GM08714 (cell line): Measurements from ENCODE around the gene DIPK1B.
"Not testable (repeated sequence)": the region's sequence is repeated elsewhere in the genome, so short reads cannot be mapped to it uniquely, and the experiment has no call there.

Experiments
- H3K4me3 ChIP-seq: fragments of 200-500 bp; sonication (Bioruptor generic); 2 replicates; pipeline ENCODE4 v1.5.1; 2014; ENCODE audit warnings: mild to moderate bottlenecking, low read length, inconsistent platforms
- ZNF274 ChIP-seq: IDR thresholded peaks from 2 replicates; pipeline ENCODE4 v1.6.1; 2012; ENCODE audit warnings: mild to moderate bottlenecking, low read depth, low read length

The DIPK1B gene

GRCh38 chr9:136746155-136746490 is 33.8 kb downstream of the DIPK1B start:
- no peak for TF ChIP-seq ZNF274
- no peak overlapping the region for H3K4me3 ChIP-seq

GRCh38 chr9:136746621-136747020 is 34.2 kb downstream of the DIPK1B start:
- H3K4me3 ChIP-seq: no peak overlapping the region
- TF ChIP-seq ZNF274: no peak

GRCh38 chr9:136747161-136748060 is 35.0 kb downstream of the DIPK1B start:
- TF ChIP-seq ZNF274: no peak

GRCh38 chr9:136748201-136748600 is 35.8 kb downstream of the DIPK1B start, which contains the start of gene LCN6:
Gene LCN6 (minus strand): TSS chr9:136748525. CDS start chr9:136748483, 42 bp downstream.
- TF ChIP-seq ZNF274: no peak
- no peak within 1 kb of the TSS for H3K4me3 ChIP-seq

More at GRCh38 chr9:136747161-136748060, 35.0 kb downstream of the DIPK1B start:
- no peak overlapping the region for H3K4me3 ChIP-seq

GRCh38 chr9:136748666-136749611 is 36.6 kb downstream of the DIPK1B start:
- no peak for TF ChIP-seq ZNF274
- H3K4me3 ChIP-seq: no peak overlapping the region

- no peak for TF ChIP-seq ZNF274
- no peak overlapping the region for H3K4me3 ChIP-seq
Observed at GRCh38 chr9:136750526-136750925, 38.2 kb downstream of the DIPK1B start.

GRCh38 chr9:136751244-136751643 is 38.9 kb downstream of the DIPK1B start:
- H3K4me3 ChIP-seq: no peak overlapping the region
- no peak for TF ChIP-seq ZNF274

- H3K4me3 ChIP-seq: no peak overlapping the region
- no peak for TF ChIP-seq ZNF274
Observed at GRCh38 chr9:136751814-136752213, 39.4 kb downstream of the DIPK1B start.

GRCh38 chr9:136753371-136754058 is 41.1 kb downstream of the DIPK1B start:
- TF ChIP-seq ZNF274: no peak
- no peak overlapping the region for H3K4me3 ChIP-seq

GRCh38 chr9:136754059-136754572 is 41.7 kb downstream of the DIPK1B start:
- no peak for TF ChIP-seq ZNF274
- no peak overlapping the region for H3K4me3 ChIP-seq

GRCh38 chr9:136754626-136755301 is 42.4 kb downstream of the DIPK1B start:
- no peak overlapping the region for H3K4me3 ChIP-seq
- no peak for TF ChIP-seq ZNF274

- H3K4me3 ChIP-seq: not testable (repeated sequence)
Observed at GRCh38 chr9:136755302-136756133, 43.1 kb downstream of the DIPK1B start.

GRCh38 chr9:136756134-136756438 is 43.7 kb downstream of the DIPK1B start:
- TF ChIP-seq ZNF274: no peak
- H3K4me3 ChIP-seq: no peak overlapping the region
